RWPE1 (cell line): ENCODE measurements around the gene AP2B1.

Experiments
- CTCF ChIA-PET: fragments of 350-600 bp; sonication (Branson Sonifier 250); formaldehyde crosslinking; extraction: SDS; loops from one replicate; lab custom pipeline; 2021; lab: Yijun Ruan, JAX
- POLR2A ChIA-PET: fragments of 400-600 bp; formaldehyde crosslinking; extraction: SDS; loops from one replicate; lab custom pipeline; 2020; ENCODE audit warnings: antibody characterized with exemption; ENCODE audit not compliant: low non-redundant PET; lab: Yijun Ruan, JAX
- DNase-seq: peaks from one replicate; pipeline ENCODE4 v3.0.0; 2012; ENCODE audit warnings: low spot score
- H3K27ac ChIP-seq: fragments of 450-650 bp; 2 replicates; pipeline ENCODE4 v1.5.1; 2017
- CTCF ChIP-seq: fragments of 450-650 bp; conservative IDR thresholded peaks from 2 replicates; pipeline ENCODE4 v1.5.1; 2017; ENCODE audit warnings: low read depth, mild to moderate bottlenecking

Gene AP2B1

GRCh38 chr17:35692512-35693210, 105.5 kb downstream of the AP2B1 start:
- ChIA-PET CTCF (no interaction called here), POLR2A (no interaction called here)
- no peak overlapping the region for H3K27ac ChIP-seq
- DNase-seq: no peak
- no peak for TF ChIP-seq CTCF

GRCh38 chr17:35693662-35694061, 106.5 kb downstream of the AP2B1 start:
- CTCF ChIA-PET: no interaction called here
- no peak for DNase-seq
- H3K27ac ChIP-seq: no peak overlapping the region
- no peak for TF ChIP-seq CTCF
- POLR2A ChIA-PET: no interaction called here

GRCh38 chr17:35694906-35695305, 107.8 kb downstream of the AP2B1 start:
- CTCF ChIA-PET: interaction anchor here (0.7 kb wide), 1 partner anchor 38 kb away, joined by 3 read pairs; no protein-coding TSS in a partner anchor
- POLR2A ChIA-PET: no interaction called here
- TF ChIP-seq CTCF: no peak
- no peak for DNase-seq
- H3K27ac ChIP-seq: no peak overlapping the region

GRCh38 chr17:35695613-35696012, 108.5 kb downstream of the AP2B1 start:
- no peak for DNase-seq
- CTCF ChIA-PET: interaction anchor here (0.7 kb wide), 1 partner anchor 383 kb away, joined by 9 read pairs; no protein-coding TSS in a partner anchor
- TF ChIP-seq CTCF: no peak
- H3K27ac ChIP-seq: no peak overlapping the region
- POLR2A ChIA-PET: no interaction called here

- DNase-seq: no peak
- ChIA-PET POLR2A (no interaction called here), CTCF (interaction anchor here (0.8 kb wide), 1 partner anchor 97 kb away, joined by 3 read pairs; no protein-coding TSS in a partner anchor)
- TF ChIP-seq CTCF: no peak
- no peak overlapping the region for H3K27ac ChIP-seq
Measured at GRCh38 chr17:35698800-35699199, 111.7 kb downstream of the AP2B1 start.

GRCh38 chr17:35700150-35700549, 113.0 kb downstream of the AP2B1 start:
- no peak overlapping the region for H3K27ac ChIP-seq
- no peak for DNase-seq
- no peak for TF ChIP-seq CTCF
- POLR2A ChIA-PET: no interaction called here
- CTCF ChIA-PET: no interaction called here
